Measurements from ENCODE around the gene PER1.
"Not testable (repeated sequence)": the region's sequence is repeated elsewhere in the genome, so short reads cannot be mapped to it uniquely, and the experiment has no call there.

Gene PER1

DNA sequence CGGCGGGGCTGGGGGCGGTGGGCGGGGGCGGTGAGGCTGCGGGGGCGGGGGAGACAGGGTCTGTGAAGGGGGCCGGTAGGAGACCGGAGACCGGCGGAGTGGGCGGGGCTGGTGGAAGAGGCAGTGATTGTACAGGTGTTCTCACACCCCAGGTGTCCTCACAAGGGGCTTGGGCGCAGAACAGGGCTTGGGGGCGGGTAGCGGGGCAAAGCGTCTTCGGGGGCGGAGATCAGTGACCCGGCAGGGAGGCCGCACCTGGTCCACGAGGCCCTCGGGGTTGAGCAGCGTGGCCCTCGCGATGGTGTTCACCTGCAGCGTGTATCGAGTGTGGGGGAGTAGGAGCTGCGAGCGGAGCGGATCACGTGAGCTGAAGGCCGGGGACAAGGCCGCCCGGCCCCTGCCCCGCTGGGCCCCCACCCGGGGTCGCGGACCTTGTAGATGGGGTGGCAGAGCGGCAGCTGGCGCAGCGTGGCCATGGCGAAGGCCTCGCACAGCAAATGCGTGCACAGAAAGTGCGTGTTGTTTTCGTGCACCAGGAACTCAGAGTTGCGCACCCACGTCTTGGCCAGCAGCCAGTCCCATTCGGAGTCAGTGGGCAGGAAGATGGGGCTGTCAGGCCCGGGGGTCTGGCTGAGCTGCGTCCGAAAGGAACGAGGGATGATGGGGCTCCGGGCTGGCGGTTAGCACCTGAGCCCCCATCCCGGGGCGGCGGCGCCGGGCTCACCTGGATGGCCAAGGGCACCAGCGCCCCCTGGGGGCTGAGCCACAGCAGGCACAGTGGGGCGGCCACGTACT lies 42.3 kb downstream of the PER1 start:
- peaks cover 6% of the 10 kb centered on the region for H3K4me1 Mint-ChIP-seq
- H3K9me3 Mint-ChIP-seq = no peaks in the 10 kb centered on the region
- ATAC-seq = peak; percentile 95
- DNase-seq = peak; percentile 78 to 80
- H3K27me3 Mint-ChIP-seq = peaks cover 34% of the 10 kb centered on the region
- peak overlapping the region; percentile 46 to 66 for H3K4me3 Mint-ChIP-seq
- no peak overlapping the region for H3K27ac Mint-ChIP-seq

DNA sequence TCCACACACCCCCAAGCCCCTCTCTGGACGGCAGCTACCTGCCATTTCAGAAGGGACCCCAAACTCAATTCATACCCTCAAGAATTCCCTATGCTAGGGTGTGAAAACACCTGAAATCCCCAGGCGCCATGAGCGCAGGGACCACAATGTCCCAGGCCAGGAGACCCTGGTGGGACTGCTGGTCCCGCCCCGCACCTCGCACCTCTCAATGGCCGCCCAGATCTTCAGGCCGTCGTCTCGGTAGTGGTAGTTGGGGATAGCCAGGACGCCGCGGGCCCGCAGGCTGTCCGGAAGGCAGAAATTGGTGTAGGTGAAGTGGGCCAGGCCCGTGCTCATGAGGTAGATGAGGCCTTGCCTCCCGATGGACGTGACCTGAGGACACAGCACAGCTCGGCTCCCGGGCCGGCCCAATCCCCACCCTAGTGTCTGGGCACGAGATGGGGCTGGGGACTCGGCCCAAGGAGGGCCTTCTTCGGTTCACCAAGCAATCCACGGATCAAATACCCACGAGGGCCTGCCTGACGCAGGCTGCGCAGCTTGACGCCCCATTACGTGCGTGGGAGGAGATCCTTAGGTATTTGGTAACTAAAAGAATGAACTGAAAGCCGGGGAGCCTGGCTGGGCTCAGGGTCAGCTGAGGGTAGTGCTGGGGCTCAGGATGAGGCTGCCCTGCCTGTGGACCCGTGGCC lies 43.1 kb downstream of the PER1 start:
- DNase-seq (no peak), ATAC-seq (no peak)
- H3K4me1 Mint-ChIP-seq = peaks cover 6% of the 10 kb centered on the region
- peak overlapping the region in 1 of 2 donors; percentile 12 for H3K4me3 Mint-ChIP-seq
- H3K9me3 Mint-ChIP-seq = no peaks in the 10 kb centered on the region
- H3K27ac Mint-ChIP-seq = no peak overlapping the region
- H3K27me3 Mint-ChIP-seq = peaks cover 27% of the 10 kb centered on the region

DNA sequence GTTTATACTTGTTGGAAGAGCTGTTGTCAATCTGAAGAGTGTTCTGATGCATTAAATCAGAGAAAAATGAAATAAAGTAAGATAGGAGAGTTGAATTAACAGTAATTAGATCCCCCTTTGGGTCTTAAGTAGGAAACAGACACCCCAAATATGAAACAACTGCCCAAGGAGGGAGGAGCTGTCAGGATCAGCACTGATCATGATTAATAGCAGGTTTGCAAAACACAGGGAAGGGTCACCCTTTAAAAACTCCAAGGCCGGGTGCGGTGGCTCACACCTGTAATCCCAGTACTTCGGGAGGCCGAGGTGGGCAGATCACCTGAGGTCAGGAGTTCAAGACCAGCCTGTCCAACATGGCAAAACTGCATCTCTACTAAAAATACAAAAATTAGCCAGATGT lies 45.2 kb downstream of the PER1 start:
- H3K27me3 Mint-ChIP-seq, ATAC-seq, DNase-seq: not testable (repeated sequence)

DNA sequence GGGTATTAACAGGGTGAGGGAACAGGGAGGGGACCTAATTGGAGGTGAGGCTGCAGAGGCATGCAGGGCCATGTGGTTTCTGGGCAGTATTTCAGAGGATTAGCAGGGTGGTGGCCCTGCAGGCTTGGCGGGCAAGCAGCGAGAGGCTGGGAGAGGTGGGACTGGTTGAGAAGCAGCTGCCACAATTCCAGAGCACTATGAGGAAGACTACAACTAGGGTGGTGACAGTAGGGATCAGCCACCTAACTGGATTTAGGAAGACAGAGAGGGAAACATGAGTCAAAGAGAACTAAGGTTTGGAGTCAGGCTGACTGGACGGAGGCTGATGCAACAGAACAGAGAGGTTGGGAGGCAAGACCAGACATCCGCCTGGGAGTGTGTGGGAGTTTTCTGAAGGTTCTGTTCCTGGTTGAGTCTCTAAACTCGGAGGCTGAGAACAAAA lies 46.2 kb downstream of the PER1 start:
- peaks cover 3% of the 10 kb centered on the region for H3K27me3 Mint-ChIP-seq
- H3K27ac Mint-ChIP-seq = peak overlapping the region in 1 of 2 donors; percentile 1
- H3K4me3 Mint-ChIP-seq = no peak overlapping the region

More for the DNA sequence above, 45.2 kb downstream of the PER1 start:
- not testable (repeated sequence) for H3K4me1 Mint-ChIP-seq, H3K4me3 Mint-ChIP-seq, H3K27ac Mint-ChIP-seq, H3K9me3 Mint-ChIP-seq

DNA sequence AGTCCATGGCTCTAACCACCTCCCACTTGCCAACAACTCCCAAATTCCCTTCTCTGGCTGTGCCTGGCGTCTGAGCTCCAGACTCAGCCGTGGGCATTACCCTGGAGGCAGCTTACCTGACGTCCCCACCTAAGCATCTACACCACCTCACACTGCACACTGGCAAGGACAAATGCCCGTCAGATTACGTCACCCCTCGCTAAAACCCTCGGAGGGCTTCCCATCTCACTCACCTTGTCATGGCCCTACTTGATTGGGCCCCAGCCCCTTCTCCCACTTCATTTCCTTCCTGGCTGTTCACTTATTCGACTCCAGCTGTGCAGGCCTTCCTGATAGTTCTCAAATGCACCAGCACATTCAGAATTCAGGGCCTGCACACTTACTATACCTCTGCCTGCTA lies 47.3 kb downstream of the PER1 start:
- Mint-ChIP-seq H3K4me3 (no peak overlapping the region), H3K27ac (no peak overlapping the region), H3K27me3 (no peaks in the 10 kb centered on the region), H3K4me1 (no peaks in the 10 kb centered on the region), H3K9me3 (no peaks in the 10 kb centered on the region)
- ATAC-seq = no peak
- no peak for DNase-seq

More for the DNA sequence above, 46.2 kb downstream of the PER1 start:
- peaks cover 6% of the 10 kb centered on the region for H3K4me1 Mint-ChIP-seq
- H3K9me3 Mint-ChIP-seq = no peaks in the 10 kb centered on the region
- DNase-seq (no peak), ATAC-seq (no peak)

DNA sequence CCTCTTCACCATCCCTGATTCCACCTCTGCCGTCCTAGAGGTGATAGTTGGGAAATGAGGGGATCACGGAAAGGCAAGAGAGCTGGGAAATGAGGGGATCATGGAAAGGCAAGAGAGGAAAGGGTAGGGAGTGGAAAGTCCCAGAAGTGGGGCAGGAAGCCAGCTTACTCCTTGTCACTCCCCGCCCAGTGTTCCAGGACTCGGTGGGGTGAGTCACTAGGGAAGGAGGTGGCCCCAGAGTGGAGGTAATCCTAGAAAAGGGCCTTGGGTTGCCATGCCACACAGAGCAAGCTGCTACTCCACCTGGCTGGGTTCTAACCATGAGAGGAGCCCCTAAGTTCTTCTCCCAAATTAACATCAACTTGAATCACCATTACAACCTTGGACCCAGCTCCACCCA lies 48.7 kb downstream of the PER1 start:
- no peaks in the 10 kb centered on the region for H3K27me3 Mint-ChIP-seq
- DNase-seq (no peak), ATAC-seq (no peak)
- H3K27ac Mint-ChIP-seq = no peak overlapping the region
- H3K4me3 Mint-ChIP-seq = no peak overlapping the region
- no peaks in the 10 kb centered on the region for H3K4me1 Mint-ChIP-seq
- H3K9me3 Mint-ChIP-seq = no peaks in the 10 kb centered on the region

DNA sequence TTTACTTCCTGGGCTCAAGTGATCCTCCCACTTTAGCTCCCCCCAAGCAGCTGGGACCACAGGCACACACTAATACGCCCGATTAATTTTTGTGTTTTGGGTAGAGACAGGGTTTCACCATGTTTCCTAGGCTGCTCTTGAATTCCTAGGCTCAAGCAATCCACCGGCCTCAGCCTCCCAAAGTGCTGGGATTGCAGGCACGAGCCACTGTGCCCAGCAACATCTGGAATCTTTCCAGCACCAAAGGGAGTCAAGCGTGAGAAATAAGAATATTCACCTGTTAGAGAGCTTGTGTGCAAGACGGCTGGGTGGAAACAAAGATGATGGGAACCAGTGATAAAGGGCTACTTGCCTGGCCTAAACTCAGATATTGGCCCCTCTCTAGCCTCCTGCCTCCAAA lies 50.5 kb downstream of the PER1 start:
- ATAC-seq (no peak), DNase-seq (no peak)
- H3K9me3 Mint-ChIP-seq = no peaks in the 10 kb centered on the region
- no peaks in the 10 kb centered on the region for H3K4me1 Mint-ChIP-seq
- H3K27me3 Mint-ChIP-seq = peaks cover 9% of the 10 kb centered on the region
- no peak overlapping the region for H3K4me3 Mint-ChIP-seq
- H3K27ac Mint-ChIP-seq = no peak overlapping the region

DNA sequence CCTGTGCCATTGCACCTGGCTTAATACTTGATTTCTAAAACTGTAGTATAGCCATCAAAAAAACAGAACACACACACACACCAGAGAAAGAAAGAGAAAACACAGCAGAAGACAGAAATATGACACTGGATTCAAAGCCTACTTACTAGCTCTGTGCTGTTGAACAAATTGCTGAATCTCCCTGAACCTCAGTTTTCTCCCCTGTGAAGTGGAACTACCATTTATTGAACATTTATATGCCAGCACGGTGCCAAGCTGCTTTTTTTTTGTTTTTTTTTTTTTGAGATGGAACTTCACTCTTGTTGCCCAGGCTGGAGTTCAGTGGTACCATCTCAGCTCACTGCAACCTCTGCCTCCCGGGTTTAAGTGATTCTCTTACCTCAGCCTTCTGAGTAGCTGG lies 51.4 kb downstream of the PER1 start:
- no peak for DNase-seq
- no peaks in the 10 kb centered on the region for H3K4me1 Mint-ChIP-seq

DNA sequence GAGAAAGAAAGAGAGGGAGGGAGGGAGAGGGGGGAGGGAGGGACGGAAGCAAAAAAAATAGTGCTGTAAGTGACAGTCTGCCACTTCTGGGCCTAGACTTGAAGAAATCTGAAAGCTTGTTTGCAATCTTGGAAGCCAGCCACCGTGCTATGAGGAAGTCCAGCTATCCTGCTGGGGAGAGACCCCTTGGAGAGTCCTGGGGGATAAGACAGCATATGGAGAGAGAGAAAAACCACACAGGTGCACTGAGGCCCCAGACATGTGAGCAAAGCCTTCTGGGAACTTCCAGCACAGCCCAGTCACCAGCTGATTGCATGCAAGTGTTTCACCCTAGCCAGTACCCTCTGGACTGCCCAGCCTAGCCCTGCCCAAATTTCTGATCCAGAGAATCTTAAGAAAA lies 52.1 kb downstream of the PER1 start:
- Mint-ChIP-seq H3K27ac (peak overlapping the region in 1 of 2 donors; percentile 81), H3K27me3 (peaks cover 15% of the 10 kb centered on the region), H3K4me1 (peaks cover 1% of the 10 kb centered on the region), H3K4me3 (no peak overlapping the region), H3K9me3 (no peaks in the 10 kb centered on the region)
- no peak for DNase-seq
- no peak for ATAC-seq

More for the DNA sequence above, 51.4 kb downstream of the PER1 start:
- Mint-ChIP-seq H3K9me3 (no peaks in the 10 kb centered on the region), H3K4me3 (no peak overlapping the region), H3K27me3 (peaks cover 15% of the 10 kb centered on the region), H3K27ac (no peak overlapping the region)
- no peak for ATAC-seq

DNA sequence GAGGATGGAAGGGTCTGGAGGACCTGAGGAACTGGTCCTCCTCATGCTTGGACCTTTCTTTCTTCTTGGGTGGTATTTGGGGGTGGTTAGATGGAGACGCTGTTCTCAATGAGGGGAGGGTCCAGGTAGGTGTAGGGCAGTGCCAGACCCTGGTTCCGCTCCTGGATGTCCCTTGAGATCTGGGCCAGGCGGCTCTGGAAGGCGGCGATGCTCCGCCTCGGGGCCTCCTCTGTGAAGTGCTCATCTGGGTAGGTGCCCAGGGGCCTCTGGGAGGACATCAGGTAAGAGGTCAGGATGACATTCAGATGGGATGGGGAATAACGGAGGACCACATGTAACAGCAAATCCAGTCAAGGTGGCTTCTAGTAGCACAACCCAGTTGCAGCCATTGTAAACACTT lies 55.7 kb downstream of the PER1 start:
- Mint-ChIP-seq H3K27ac (no peak overlapping the region), H3K27me3 (peaks cover 27% of the 10 kb centered on the region), H3K4me3 (no peak overlapping the region), H3K4me1 (peaks cover 14% of the 10 kb centered on the region), H3K9me3 (no peaks in the 10 kb centered on the region)
- DNase-seq (no peak), ATAC-seq (no peak)

DNA sequence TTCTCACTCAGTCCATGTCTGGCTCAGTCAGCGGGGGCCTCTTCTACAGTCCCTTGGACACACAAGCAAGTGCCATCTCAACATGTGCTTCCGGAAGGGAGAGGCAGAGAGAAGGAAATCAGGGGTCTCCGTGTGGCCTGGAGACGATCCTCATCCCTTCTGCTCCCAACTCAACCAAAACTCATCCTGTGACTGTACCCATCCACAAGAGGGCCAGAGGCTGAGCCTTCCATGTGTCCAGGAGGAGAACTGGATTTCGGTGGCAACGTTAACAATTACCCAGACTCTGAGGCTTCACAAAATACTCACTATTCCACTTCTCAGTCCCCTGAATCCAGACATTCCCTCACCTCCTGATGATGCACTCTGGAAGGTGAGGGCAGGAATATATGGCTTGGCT lies 56.8 kb downstream of the PER1 start:
- H3K9me3 Mint-ChIP-seq = no peaks in the 10 kb centered on the region
- DNase-seq (no peak), ATAC-seq (no peak)
- H3K4me1 Mint-ChIP-seq = peaks cover 14% of the 10 kb centered on the region
- peaks cover 38% of the 10 kb centered on the region for H3K27me3 Mint-ChIP-seq
- H3K4me3 Mint-ChIP-seq = no peak overlapping the region
- no peak overlapping the region for H3K27ac Mint-ChIP-seq

DNA sequence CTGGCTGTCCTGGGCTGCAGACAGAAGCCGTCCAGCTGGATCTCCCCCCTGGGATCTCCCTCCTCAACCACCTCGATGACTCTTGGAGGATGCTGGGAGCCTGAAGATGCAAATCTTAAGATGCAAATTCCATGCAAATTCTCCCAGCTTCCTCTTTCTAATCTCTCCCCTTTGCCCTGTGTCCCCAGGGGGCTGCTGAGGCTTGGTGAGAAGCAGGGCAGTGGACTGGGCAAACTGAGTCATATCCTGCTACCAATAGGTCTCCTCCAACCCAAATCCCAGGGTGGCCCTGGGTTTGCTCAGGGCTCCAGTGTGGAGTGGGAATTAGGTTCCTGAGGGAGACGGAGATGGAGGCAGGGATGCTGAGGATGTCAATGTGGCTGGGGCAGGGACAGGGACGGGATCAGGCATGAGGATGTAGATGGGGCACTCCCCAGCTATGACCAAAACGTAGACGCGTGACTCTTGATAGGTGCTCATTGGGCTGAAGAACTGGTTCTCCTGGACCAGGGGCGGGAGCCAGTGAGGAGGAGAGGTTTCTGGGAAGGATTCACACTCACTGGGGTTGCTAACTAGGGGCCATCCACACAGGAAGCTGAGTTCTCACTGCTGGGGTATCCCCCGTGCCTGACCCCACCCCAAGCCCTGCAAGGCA lies 61.0 kb downstream of the PER1 start:
- Mint-ChIP-seq H3K4me1 (peaks cover 14% of the 10 kb centered on the region), H3K27me3 (peaks cover 43% of the 10 kb centered on the region), H3K4me3 (no peak overlapping the region), H3K27ac (no peak overlapping the region), H3K9me3 (no peaks in the 10 kb centered on the region)
- no peak for DNase-seq
- ATAC-seq = no peak
